GM18873 (cell line): Measurements from ENCODE around the gene CAPN9.
"Not testable (repeated sequence)": the region's sequence is repeated elsewhere in the genome, so short reads cannot be mapped to it uniquely, and the experiment has no call there.

Experiments
- ATAC-seq: cut with Tn5 transposase; IDR thresholded peaks from one replicate; pipeline ENCODE4 v1.9.1; 2021; ENCODE audit warnings: mild to moderate bottlenecking, moderate library complexity, moderate number of reproducible peaks; ENCODE audit not compliant: unreplicated experiment, low FRiP score

Gene CAPN9

GRCh38 chr1:230766318-230766717 lies 19.1 kb downstream of the CAPN9 start:
- no peak for ATAC-seq

GRCh38 chr1:230767859-230768612 lies 20.8 kb downstream of the CAPN9 start:
- not testable (repeated sequence) for ATAC-seq

- ATAC-seq, result no peak
Measured at GRCh38 chr1:230768903-230769570, 21.8 kb downstream of the CAPN9 start.

- ATAC-seq, result no peak
Measured at GRCh38 chr1:230770317-230770716, 23.1 kb downstream of the CAPN9 start.

- ATAC-seq, result no peak
Measured at GRCh38 chr1:230771773-230772354, 24.7 kb downstream of the CAPN9 start.

- no peak for ATAC-seq
Measured at GRCh38 chr1:230772457-230773395, 25.5 kb downstream of the CAPN9 start.

- no peak for ATAC-seq
Measured at GRCh38 chr1:230773396-230774033, 26.3 kb downstream of the CAPN9 start.

GRCh38 chr1:230778916-230779590 lies 31.9 kb downstream of the CAPN9 start:
- no peak for ATAC-seq

- ATAC-seq, result no peak
Measured at GRCh38 chr1:230781131-230781530, 33.9 kb downstream of the CAPN9 start.

- ATAC-seq, result no peak
Measured at GRCh38 chr1:230781594-230781993, 34.4 kb downstream of the CAPN9 start.

- ATAC-seq, result no peak
Measured at GRCh38 chr1:230784163-230784562, 37.0 kb downstream of the CAPN9 start.

GRCh38 chr1:230785636-230786384 lies 38.6 kb downstream of the CAPN9 start:
- no peak for ATAC-seq

GRCh38 chr1:230786385-230786753 lies 39.2 kb downstream of the CAPN9 start:
- no peak for ATAC-seq

GRCh38 chr1:230787471-230787870 lies 40.3 kb downstream of the CAPN9 start:
- ATAC-seq, result no peak

- no peak for ATAC-seq
Measured at GRCh38 chr1:230788561-230789275, 41.5 kb downstream of the CAPN9 start.

- ATAC-seq, result no peak
Measured at GRCh38 chr1:230790026-230790425, 42.8 kb downstream of the CAPN9 start.

- ATAC-seq, result no peak
Measured at GRCh38 chr1:230791986-230792564, 44.9 kb downstream of the CAPN9 start.
